WERI-Rb-1 (cell line): ENCODE results near the gene NFKBIA.

Experiments
- DNase-seq: peaks from one replicate; pipeline ENCODE4 v3.0.0-alpha.2; 2020
- H3K27ac ChIP-seq: fragments of 250-450 bp; sonication (Bioruptor Pico); 2 replicates; pipeline ENCODE4 v1.5.1; 2020; ENCODE audit warnings: mild to moderate bottlenecking, moderate library complexity
- H3K27me3 ChIP-seq: fragments of 250-450 bp; sonication (Bioruptor Pico); 2 replicates; pipeline ENCODE4 v1.5.1; 2021; ENCODE audit warnings: mild to moderate bottlenecking, low read depth, moderate library complexity; ENCODE audit not compliant: insufficient read depth, severe bottlenecking
- H3K36me3 ChIP-seq: fragments of 250-450 bp; sonication (Bioruptor Pico); 2 replicates; pipeline ENCODE4 v1.5.1; 2020; ENCODE audit warnings: mild to moderate bottlenecking, moderate library complexity
- H3K4me3 ChIP-seq: 2 replicates; pipeline ENCODE4 v1.5.1; 2011; ENCODE audit warnings: low read depth, mild to moderate bottlenecking, control low read depth, low read length
- H3K9me3 ChIP-seq: fragments of 250-450 bp; sonication (Bioruptor Pico); 2 replicates; pipeline ENCODE4 v1.5.1; 2021; ENCODE audit warnings: mild to moderate bottlenecking, moderate library complexity; ENCODE audit not compliant: severe bottlenecking
- CTCF ChIP-seq: IDR thresholded peaks from 2 replicates; pipeline ENCODE4 v1.5.1; 2011; ENCODE audit warnings: low read depth, mild to moderate bottlenecking, control low read depth, inconsistent platforms, low read length

NFKBIA gene

GRCh38 chr14:35353409-35354172 is 51.0 kb downstream of the NFKBIA start:
- Histone ChIP-seq H3K27ac (no peak overlapping the region), H3K4me3 (no peak overlapping the region), H3K27me3 (no peaks in the 10 kb centered on the region), H3K36me3 (no peaks in the 10 kb centered on the region), H3K9me3 (no peaks in the 10 kb centered on the region)
- TF ChIP-seq CTCF = no peak
- no peak for DNase-seq

- H3K9me3 ChIP-seq = no peaks in the 10 kb centered on the region
- no peaks in the 10 kb centered on the region for H3K36me3 ChIP-seq
- TF ChIP-seq CTCF = no peak
- no peak for DNase-seq
- H3K27ac ChIP-seq = no peak overlapping the region
- H3K4me3 ChIP-seq = no peak overlapping the region
- no peaks in the 10 kb centered on the region for H3K27me3 ChIP-seq
These were observed 52.0 kb downstream of the NFKBIA start for GRCh38 chr14:35352274-35353233.

DNA sequence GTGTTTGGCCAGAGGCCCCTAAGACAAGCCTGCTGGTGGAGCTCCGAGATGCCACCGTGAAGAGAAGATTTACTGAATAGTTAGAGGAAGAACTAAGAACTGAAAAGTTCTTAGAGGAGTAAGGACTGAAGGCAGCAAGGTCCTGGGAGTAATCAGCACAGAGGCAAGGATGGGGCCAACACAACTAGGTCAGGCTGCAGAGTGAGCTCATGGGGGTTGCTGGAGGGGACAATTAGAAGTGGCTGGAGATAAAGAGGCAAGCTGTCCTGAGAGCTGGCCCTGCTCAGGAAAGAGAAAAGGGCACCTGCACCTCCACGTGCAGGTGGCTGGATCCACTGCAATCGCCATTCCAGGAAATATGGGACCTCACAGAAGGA is 52.7 kb downstream of the NFKBIA start:
- H3K4me3 ChIP-seq = no peak overlapping the region

More for the DNA sequence above, 52.7 kb downstream of the NFKBIA start:
- Histone ChIP-seq H3K9me3 (no peaks in the 10 kb centered on the region), H3K27ac (no peak overlapping the region), H3K27me3 (no peaks in the 10 kb centered on the region), H3K36me3 (no peaks in the 10 kb centered on the region)
- TF ChIP-seq CTCF = no peak
- no peak for DNase-seq
